Measurements from ENCODE around the gene SLC8A3. TPM values are rescaled to one million over a fixed set of nuclear protein-coding genes. Genes with fewer than 3 reads are reported as not detected.

SLC8A3 gene
- total RNA-seq, 2 experiments from 2014 or later, result 0.52 to 0.57 TPM

- no peak overlapping the region for H3K4me3 Mint-ChIP-seq
- no peak overlapping the region for H3K27ac Mint-ChIP-seq
- H3K9me3 Mint-ChIP-seq, result no peaks in the 10 kb centered on the region
- H3K27me3 Mint-ChIP-seq (ENCODE audit: low read depth), result peaks cover 2% of the 10 kb centered on the region
- no peaks in the 10 kb centered on the region for H3K36me3 Mint-ChIP-seq (ENCODE audit: low read depth)
- DNase-seq, result no peak
- intact Hi-C loops (cut with micrococcal nuclease), result no loop called here
- H3K4me1 Mint-ChIP-seq (ENCODE audit: low read depth), result peaks cover 6% of the 10 kb centered on the region
- CTCF ChIA-PET, result no interaction called here
These were observed 141.0 kb downstream of the SLC8A3 start for GRCh38 chr14:70047598-70048312.

- H3K36me3 Mint-ChIP-seq (ENCODE audit: low read depth), result no peaks in the 10 kb centered on the region
- no peak overlapping the region for H3K4me3 Mint-ChIP-seq
- peak; percentile 23 for DNase-seq
- H3K4me1 Mint-ChIP-seq (ENCODE audit: low read depth), result no peaks in the 10 kb centered on the region
- no peaks in the 10 kb centered on the region for H3K9me3 Mint-ChIP-seq
- no peak overlapping the region for H3K27ac Mint-ChIP-seq
- peaks cover 5% of the 10 kb centered on the region for H3K27me3 Mint-ChIP-seq (ENCODE audit: low read depth)
- intact Hi-C loops (cut with micrococcal nuclease), result no loop called here
- CTCF ChIA-PET, result no interaction called here
These were observed 142.8 kb downstream of the SLC8A3 start for GRCh38 chr14:70045844-70046535.

- Mint-ChIP-seq H3K9me3 (no peaks in the 10 kb centered on the region), H3K4me1 (ENCODE audit: low read depth) (no peaks in the 10 kb centered on the region), H3K4me3 (no peak overlapping the region), H3K27ac (no peak overlapping the region), H3K27me3 (ENCODE audit: low read depth) (peaks cover 5% of the 10 kb centered on the region), H3K36me3 (ENCODE audit: low read depth) (no peaks in the 10 kb centered on the region)
- no peak for DNase-seq
- intact Hi-C loops (cut with micrococcal nuclease), result no loop called here
- CTCF ChIA-PET, result interaction anchor here (0.8 kb wide), 1 partner anchor 28 kb away, joined by 4 read pairs; no protein-coding TSS in a partner anchor
These were observed 143.4 kb downstream of the SLC8A3 start for GRCh38 chr14:70045310-70045709.

GRCh38 chr14:70043001-70043400 lies 145.8 kb downstream of the SLC8A3 start:
- H3K36me3 Mint-ChIP-seq (ENCODE audit: low read depth), result no peaks in the 10 kb centered on the region
- no peak overlapping the region for H3K27ac Mint-ChIP-seq
- CTCF ChIA-PET, result no interaction called here
- no peaks in the 10 kb centered on the region for H3K9me3 Mint-ChIP-seq
- no peak overlapping the region for H3K4me3 Mint-ChIP-seq
- H3K27me3 Mint-ChIP-seq (ENCODE audit: low read depth), result peaks cover 16% of the 10 kb centered on the region
- H3K4me1 Mint-ChIP-seq (ENCODE audit: low read depth), result no peaks in the 10 kb centered on the region
- intact Hi-C loops (cut with micrococcal nuclease), result no loop called here
- no peak for DNase-seq

- intact Hi-C loops (cut with micrococcal nuclease), result no loop called here
- Mint-ChIP-seq H3K27ac (no peak overlapping the region), H3K27me3 (ENCODE audit: low read depth) (peaks cover 12% of the 10 kb centered on the region), H3K4me1 (ENCODE audit: low read depth) (no peaks in the 10 kb centered on the region), H3K9me3 (no peaks in the 10 kb centered on the region), H3K36me3 (ENCODE audit: low read depth) (no peaks in the 10 kb centered on the region), H3K4me3 (no peak overlapping the region)
- peak; percentile 24 for DNase-seq
- CTCF ChIA-PET, result interaction anchor here (1.3 kb wide), 1 partner anchor 9 kb away, joined by 4 read pairs; no protein-coding TSS in a partner anchor
These were observed 152.1 kb downstream of the SLC8A3 start for GRCh38 chr14:70036665-70037064.

GRCh38 chr14:70034257-70034656 lies 154.5 kb downstream of the SLC8A3 start:
- no peak overlapping the region for H3K27ac Mint-ChIP-seq
- no peaks in the 10 kb centered on the region for H3K36me3 Mint-ChIP-seq (ENCODE audit: low read depth)
- no peak for DNase-seq
- no peak overlapping the region for H3K4me3 Mint-ChIP-seq
- peaks cover 5% of the 10 kb centered on the region for H3K27me3 Mint-ChIP-seq (ENCODE audit: low read depth)
- H3K9me3 Mint-ChIP-seq, result no peaks in the 10 kb centered on the region
- CTCF ChIA-PET, result interaction anchor here (0.7 to 2.1 kb wide), 2 partner anchors 21 to 82 kb away, joined by 3 to 7 read pairs; no protein-coding TSS in a partner anchor
- no peaks in the 10 kb centered on the region for H3K4me1 Mint-ChIP-seq (ENCODE audit: low read depth)
- intact Hi-C loops (cut with micrococcal nuclease), result no loop called here

GRCh38 chr14:70033561-70033960 lies 155.2 kb downstream of the SLC8A3 start:
- Mint-ChIP-seq H3K27me3 (ENCODE audit: low read depth) (peaks cover under 1% of the 10 kb centered on the region), H3K4me1 (ENCODE audit: low read depth) (no peaks in the 10 kb centered on the region), H3K4me3 (no peak overlapping the region), H3K27ac (no peak overlapping the region), H3K9me3 (no peaks in the 10 kb centered on the region), H3K36me3 (ENCODE audit: low read depth) (no peaks in the 10 kb centered on the region)
- DNase-seq, result no peak
- intact Hi-C loops (cut with micrococcal nuclease), result no loop called here
- CTCF ChIA-PET, result interaction anchor here (2.1 kb wide), 1 partner anchor 21 kb away, joined by 7 read pairs; no protein-coding TSS in a partner anchor

- Mint-ChIP-seq H3K4me3 (no peak overlapping the region), H3K9me3 (no peaks in the 10 kb centered on the region), H3K27me3 (ENCODE audit: low read depth) (no peaks in the 10 kb centered on the region), H3K36me3 (ENCODE audit: low read depth) (no peaks in the 10 kb centered on the region), H3K4me1 (ENCODE audit: low read depth) (no peaks in the 10 kb centered on the region), H3K27ac (no peak overlapping the region)
- no peak for DNase-seq
- CTCF ChIA-PET, result interaction anchor here (0.6 to 2.1 kb wide), 2 partner anchors 20 to 21 kb away, joined by 3 to 7 read pairs; no protein-coding TSS in a partner anchor
- intact Hi-C loops (cut with micrococcal nuclease), result no loop called here
These were observed 155.6 kb downstream of the SLC8A3 start for GRCh38 chr14:70033116-70033515.

GRCh38 chr14:70032447-70032846 lies 156.3 kb downstream of the SLC8A3 start:
- no peaks in the 10 kb centered on the region for H3K36me3 Mint-ChIP-seq (ENCODE audit: low read depth)

GRCh38 chr14:70032016-70032415 lies 156.7 kb downstream of the SLC8A3 start:
- Mint-ChIP-seq H3K27ac (no peak overlapping the region), H3K4me1 (ENCODE audit: low read depth) (no peaks in the 10 kb centered on the region), H3K27me3 (ENCODE audit: low read depth) (no peaks in the 10 kb centered on the region), H3K9me3 (no peaks in the 10 kb centered on the region), H3K4me3 (no peak overlapping the region), H3K36me3 (ENCODE audit: low read depth) (no peaks in the 10 kb centered on the region)
- DNase-seq, result no peak
- intact Hi-C loops (cut with micrococcal nuclease), result no loop called here
- CTCF ChIA-PET, result interaction anchor here (0.7 kb wide), 1 partner anchor 764 kb away, joined by 3 read pairs; no protein-coding TSS in a partner anchor

More at GRCh38 chr14:70032447-70032846, 156.3 kb downstream of the SLC8A3 start:
- CTCF ChIA-PET, result interaction anchor here (0.6 to 0.7 kb wide), 2 partner anchors 20 to 763 kb away, joined by 3 read pairs; no protein-coding TSS in a partner anchor
- Mint-ChIP-seq H3K4me1 (ENCODE audit: low read depth) (no peaks in the 10 kb centered on the region), H3K4me3 (no peak overlapping the region), H3K27ac (no peak overlapping the region), H3K27me3 (ENCODE audit: low read depth) (no peaks in the 10 kb centered on the region), H3K9me3 (no peaks in the 10 kb centered on the region)
- intact Hi-C loops (cut with micrococcal nuclease), result no loop called here
- DNase-seq, result no peak

GRCh38 chr14:70029296-70030132 lies 159.2 kb downstream of the SLC8A3 start:
- no peaks in the 10 kb centered on the region for H3K27me3 Mint-ChIP-seq (ENCODE audit: low read depth)
- H3K9me3 Mint-ChIP-seq, result no peaks in the 10 kb centered on the region
- H3K27ac Mint-ChIP-seq, result no peak overlapping the region
- no peak overlapping the region for H3K4me3 Mint-ChIP-seq
- CTCF ChIA-PET, result interaction anchor here (0.6 to 5.3 kb wide), 9 partner anchors 9 to 298 kb away, joined by 3 to 64 read pairs (median 5); no protein-coding TSS in a partner anchor
- DNase-seq, result no peak
- intact Hi-C loops (cut with micrococcal nuclease), result loop anchor here (5.0 kb wide), 1 partner anchor 152 kb away; the partner anchor contains the start of gene SMOC1
- H3K36me3 Mint-ChIP-seq (ENCODE audit: low read depth), result no peaks in the 10 kb centered on the region
- H3K4me1 Mint-ChIP-seq (ENCODE audit: low read depth), result no peaks in the 10 kb centered on the region

All from activated naive CD4-positive, alpha-beta T cell treated with anti-CD3 and anti-CD28 coated beads for 36 hours (primary cell).